Heart left ventricle (tissue), 13 donors: ENCODE data around the gene LRRC32.

Experiments used
- POLR2A ChIP-seq, 2 donors: fragments of 450-650 bp; IDR thresholded peaks; one replicate each; pipeline ENCODE4 v1.6.1; 2017; ENCODE audit warnings: antibody characterized with exemption in 2 of 2, mild to moderate bottlenecking in 2 of 2, moderate library complexity in 2 of 2
- TF ChIP-seq, protein P1 (sequence below), 12 donors: fragments of 200-600 bp; sonication (generic) in 4 of 12; IDR thresholded peaks; one replicate each; pipeline versions ENCODE4 v1.5.0 to v1.8.0; 2018 to 2022; ENCODE audit warnings: antibody characterized with exemption in 12 of 12, mild to moderate bottlenecking in 5 of 12
- donor health status: ischemic (EF 13 %, LVEDD 7.1; RV severe dilation, severe dysfunction).
- donor health status: DM: no; HTN: yes; CAD: no.
- donor health status: DM: no; HTN: no; CAD: no.
- donor health status: ischemic (EF 25% LVEDD 6.9; RV normal size, moderate dysfunction).
- donor health status: ischemic (EF 25% LVEDD 5.7; RV mildly dilated, moderate dysfunction).
- donor health status: ischemic (EF 35%, LVEDD 5.7; RV mildly dilated, moderate dysfunction).
- donor health status: nonischemic (EF 11% LVEDD 7.7; RV severe dilation, severe dysfunction).
- donor health status: DM: yes; HTN: yes; CAD: no.
- donor health status: PGD.
- donor health status: ischemic (EF 29% LVEDD 5.4; RV normal size, mild dysfunction).
- donor health status: nonischemic (EF 23%, LVEDD 6.1; RV moderate dilation, normal function).

DNA sequence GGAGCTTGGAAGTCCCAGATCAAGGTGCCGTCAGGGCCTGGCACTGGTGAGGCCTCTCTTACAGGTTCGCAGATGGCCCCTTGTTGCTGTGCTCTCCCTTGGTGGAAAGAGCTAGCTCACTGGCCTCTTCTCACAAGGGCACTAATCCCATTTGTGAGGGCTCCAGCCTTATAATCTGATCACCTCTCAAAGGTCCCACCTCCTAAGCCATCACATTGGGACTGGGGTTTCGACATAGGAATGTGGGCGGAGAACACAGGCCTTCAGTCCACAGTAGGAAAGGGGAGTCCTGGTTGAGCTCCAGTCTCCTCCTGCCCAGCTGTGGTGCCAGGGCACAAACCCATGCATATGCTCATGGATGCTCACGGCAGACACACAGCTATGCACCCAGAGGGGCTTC is 14.0 kb upstream of the LRRC32 start:
- no peak for TF ChIP-seq POLR2A (IDR thresholded peaks at IDR 0.05)
- TF ChIP-seq, protein P1, sequence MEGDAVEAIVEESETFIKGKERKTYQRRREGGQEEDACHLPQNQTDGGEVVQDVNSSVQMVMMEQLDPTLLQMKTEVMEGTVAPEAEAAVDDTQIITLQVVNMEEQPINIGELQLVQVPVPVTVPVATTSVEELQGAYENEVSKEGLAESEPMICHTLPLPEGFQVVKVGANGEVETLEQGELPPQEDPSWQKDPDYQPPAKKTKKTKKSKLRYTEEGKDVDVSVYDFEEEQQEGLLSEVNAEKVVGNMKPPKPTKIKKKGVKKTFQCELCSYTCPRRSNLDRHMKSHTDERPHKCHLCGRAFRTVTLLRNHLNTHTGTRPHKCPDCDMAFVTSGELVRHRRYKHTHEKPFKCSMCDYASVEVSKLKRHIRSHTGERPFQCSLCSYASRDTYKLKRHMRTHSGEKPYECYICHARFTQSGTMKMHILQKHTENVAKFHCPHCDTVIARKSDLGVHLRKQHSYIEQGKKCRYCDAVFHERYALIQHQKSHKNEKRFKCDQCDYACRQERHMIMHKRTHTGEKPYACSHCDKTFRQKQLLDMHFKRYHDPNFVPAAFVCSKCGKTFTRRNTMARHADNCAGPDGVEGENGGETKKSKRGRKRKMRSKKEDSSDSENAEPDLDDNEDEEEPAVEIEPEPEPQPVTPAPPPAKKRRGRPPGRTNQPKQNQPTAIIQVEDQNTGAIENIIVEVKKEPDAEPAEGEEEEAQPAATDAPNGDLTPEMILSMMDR (IDR thresholded peaks at IDR 0.05): no peak
